T-cell (primary cell): Measurements from ENCODE around the gene CHST6. TPM values are rescaled to one million over a fixed set of nuclear protein-coding genes. Genes with fewer than 3 reads are reported as not detected.
"Not testable (repeated sequence)": the region's sequence is repeated elsewhere in the genome, so short reads cannot be mapped to it uniquely, and the experiment has no call there.

Source experiments
- ATAC-seq, 4 experiments: fragments of 200-7000 bp in 3 of 4; fragments of 150-1000 bp in 1 of 4; cut with Tn5 transposase; replicated peaks in 1 of 4; 1 replicate in 3 of 4; 2 replicates in 1 of 4; pipeline ENCODE4 v1.10.0; 2021; ENCODE audit warnings: moderate library complexity in 3 of 4, mild to moderate bottlenecking in 2 of 4, moderate number of reproducible peaks in 1 of 4
- CTCF ChIA-PET, 2 donors: fragments of 300-600 bp; sonication (Branson Sonifier 250); formaldehyde crosslinking; loops; one replicate each; lab custom pipeline; 2022; ENCODE audit warnings: antibody characterized with exemption in 2 of 2; lab: Charles Lee
- POLR2A ChIA-PET, 2 donors: fragments of 300-600 bp; sonication (Branson Sonifier 250); formaldehyde crosslinking; loops; one replicate each; lab custom pipeline; 2022; ENCODE audit warnings: antibody characterized with exemption in 2 of 2; lab: Charles Lee
- DNase-seq, 35 experiments: peaks; one replicate each; pipeline versions ENCODE4 v3.0.0 to v3.0.0-alpha.2; 2013 to 2023
- H3K27ac ChIP-seq: one replicate; pipeline ENCODE4 v1.5.1; 2013; ENCODE audit warnings: low read length
- H3K27me3 ChIP-seq, 2 experiments: replicated peaks in 1 of 2; 1 replicate in 1 of 2; 2 replicates in 1 of 2; pipeline versions ENCODE4 v1.6.1 to v1.7.0; 2013; ENCODE audit warnings: low read length in 1 of 2, mixed read lengths in 1 of 2; ENCODE audit not compliant: control insufficient read depth in 2 of 2, insufficient read depth in 2 of 2; ENCODE audit errors: extremely low read depth in 1 of 2
- H3K36me3 ChIP-seq, 2 donors: 1 replicate in 1 of 2; 2 replicates in 1 of 2; pipeline versions ENCODE4 v1.6.1 to v1.7.0; 2013; ENCODE audit warnings: low read length in 1 of 2; ENCODE audit not compliant: control insufficient read depth in 2 of 2, insufficient read depth in 1 of 2; ENCODE audit errors: extremely low read depth in 1 of 2
- H3K4me1 ChIP-seq, 2 experiments: 1 replicate in 1 of 2; 2 replicates in 1 of 2; pipeline versions ENCODE4 v1.6.1 to v1.7.0; 2013; ENCODE audit warnings: low read length in 2 of 2, mixed read lengths in 1 of 2; ENCODE audit not compliant: insufficient read depth in 2 of 2, control insufficient read depth in 1 of 2; ENCODE audit errors: extremely low read depth in 1 of 2
- H3K4me3 ChIP-seq, 2 donors: 1 replicate in 1 of 2; 2 replicates in 1 of 2; pipeline versions ENCODE4 v1.5.1 to v1.7.0; 2013; ENCODE audit warnings: mild to moderate bottlenecking in 2 of 2, low read length in 1 of 2, moderate library complexity in 1 of 2; ENCODE audit not compliant: control insufficient read depth in 1 of 2; ENCODE audit errors: extremely low read depth in 1 of 2
- H3K9me3 ChIP-seq: 2 replicates; pipeline ENCODE4 v1.7.0; 2013
- H3K27ac Mint-ChIP-seq, 2 donors: one replicate each; pipeline ENCODE4 v1.8.0; 2020 to 2021; ENCODE audit warnings: mild to moderate bottlenecking in 2 of 2, mixed read lengths in 2 of 2
- H3K27me3 Mint-ChIP-seq, 2 donors: one replicate each; pipeline ENCODE4 v1.8.0; 2021 to 2022; ENCODE audit warnings: mixed read lengths in 2 of 2
- H3K36me3 Mint-ChIP-seq: one replicate; pipeline ENCODE4 v1.8.0; 2021; ENCODE audit warnings: mixed read lengths
- H3K4me1 Mint-ChIP-seq, 3 donors: one replicate each; pipeline ENCODE4 v1.8.0; 2020 to 2022; ENCODE audit warnings: mixed read lengths in 3 of 3, mild to moderate bottlenecking in 1 of 3
- H3K4me3 Mint-ChIP-seq, 3 donors: one replicate each; pipeline ENCODE4 v1.8.0; 2020 to 2022; ENCODE audit warnings: mild to moderate bottlenecking in 3 of 3, mixed read lengths in 3 of 3, moderate library complexity in 3 of 3
- H3K9me3 Mint-ChIP-seq, 3 donors: one replicate each; pipeline ENCODE4 v1.8.0; 2020 to 2022; ENCODE audit warnings: mixed read lengths in 3 of 3
- WGBS: methylation state at CpG from one replicate; pipeline ENCODE4 v1.1.5; 2013; ENCODE audit warnings: missing lambda C conversion rate; ENCODE audit not compliant: insufficient coverage; 5-methylcytosine and 5-hydroxymethylcytosine counted together
- total RNA-seq, 35 experiments: library from RNA in 6 of 35; stranded (reverse) in 6 of 35; fragments of 120-200 nt in 1 of 35; gene quantifications; one replicate each; pipeline versions ENCODE4 v1.2.1 to v1.2.4 and lab custom pipeline; 2013 to 2026

The CHST6 gene
- total RNA-seq, 5 donors from 2014 or later (not counting 1 experiment from before 2014, with no cell fraction given): 0.15 to 0.16 TPM; not detected in 3

DNA sequence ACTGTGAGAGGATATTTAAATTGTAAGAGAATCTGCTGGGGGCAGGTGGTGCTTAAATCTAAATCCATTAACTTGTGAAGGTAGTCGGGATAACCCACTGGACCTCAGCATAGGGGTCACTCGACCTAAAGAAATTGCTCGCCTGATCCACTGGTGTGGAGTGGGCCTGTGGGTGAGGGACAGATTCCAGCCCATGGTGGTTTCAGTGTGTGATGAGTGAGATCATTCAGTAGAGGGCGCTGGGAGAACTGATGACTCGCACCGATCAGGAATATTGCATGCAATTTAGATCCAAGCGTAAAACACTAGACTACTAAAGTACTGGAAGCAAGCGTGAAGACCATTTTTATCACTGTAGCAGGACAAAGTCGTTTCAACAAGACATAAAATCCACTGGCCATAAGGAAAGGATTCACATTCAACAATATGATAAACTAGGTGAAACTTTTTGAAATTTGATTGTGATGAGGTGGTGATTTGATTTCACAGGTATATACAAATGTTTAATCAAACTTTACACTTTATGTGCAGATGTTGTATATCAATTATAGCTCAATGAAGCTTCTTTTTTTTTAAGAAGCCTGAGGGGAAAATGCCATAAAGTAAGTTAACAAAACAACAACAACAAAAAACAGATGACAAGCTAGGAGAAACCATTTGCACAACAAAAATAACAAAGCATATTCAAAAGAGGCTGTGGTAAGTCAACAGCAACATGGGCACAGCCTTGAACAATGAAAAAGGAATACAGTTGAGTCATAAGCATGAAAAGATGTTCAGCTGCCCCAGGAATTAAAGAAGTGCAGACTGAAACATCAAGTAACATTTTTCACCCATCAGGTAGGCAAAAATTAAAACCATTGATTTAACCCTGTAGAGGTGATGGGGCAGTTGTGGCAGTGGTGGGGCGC lies 23.3 kb downstream of the CHST6 start:
- no peak overlapping the region for H3K4me3 Mint-ChIP-seq
- no peak overlapping the region for H3K27ac Mint-ChIP-seq
- H3K4me1 Mint-ChIP-seq: peaks cover 0 to 6% (median 3%) of the 10 kb centered on the region in 3 donors
- Histone ChIP-seq H3K27me3 (peaks cover 0 to 3% of the 10 kb centered on the region in 2 experiments), H3K4me1 (peaks cover 0 to 3% of the 10 kb centered on the region in 2 experiments), H3K27ac (no peak overlapping the region), H3K36me3 (no peaks in the 10 kb centered on the region), H3K9me3 (no peaks in the 10 kb centered on the region), H3K4me3 (no peak overlapping the region)
- no peaks in the 10 kb centered on the region for H3K36me3 Mint-ChIP-seq
- H3K27me3 Mint-ChIP-seq: peaks cover 2 to 3% of the 10 kb centered on the region in 2 donors
- DNase-seq (peak in 17 of 35 experiments; percentile 5 to 69 (median 18)), ATAC-seq (peak; percentile 83 to 90 (median 88))
- CTCF ChIA-PET: interaction anchor here (0.5 to 2.6 kb wide), 11 partner anchors 10 to 294 kb away, joined by 3 to 27 read pairs (median 3); partner anchors contain the start of genes ADAT1 (in 1 of the 2) and GABARAPL2 (in 1 of the 2)
- POLR2A ChIA-PET: no interaction called here
- no peaks in the 10 kb centered on the region for H3K9me3 Mint-ChIP-seq
- 39% methylated on average over 3 of the region's 10 CpGs for WGBS

- no peaks in the 10 kb centered on the region for H3K9me3 Mint-ChIP-seq
- no CpG with 5 or more reads among the region's 2 CpGs for WGBS
- ChIA-PET CTCF (interaction anchor here (0.5 to 1.3 kb wide), 6 partner anchors 33 to 1763 kb away, joined by 3 to 9 read pairs (median 5); partner anchors contain the start of genes CFDP1 (in 1 of the 2) and TMEM231 (in 1 of the 2)), POLR2A (no interaction called here)
- H3K4me3 ChIP-seq: no peak overlapping the region
- H3K4me3 Mint-ChIP-seq: no peak overlapping the region
- peaks cover 22 to 30% (median 25%) of the 10 kb centered on the region in 3 donors for H3K4me1 Mint-ChIP-seq
- H3K27ac Mint-ChIP-seq: no peak overlapping the region
- no peak overlapping the region for H3K27ac ChIP-seq
- DNase-seq: no peak
- no peak for ATAC-seq
- H3K27me3 Mint-ChIP-seq: no peaks in the 10 kb centered on the region
- peaks cover 5 to 19% of the 10 kb centered on the region in 2 experiments for H3K4me1 ChIP-seq
- H3K9me3 ChIP-seq: no peaks in the 10 kb centered on the region
- no peaks in the 10 kb centered on the region for H3K36me3 ChIP-seq
- H3K27me3 ChIP-seq: peaks cover 0 to 3% of the 10 kb centered on the region in 2 experiments
- H3K36me3 Mint-ChIP-seq: no peaks in the 10 kb centered on the region
Observed at GRCh38 chr16:75466760-75467159, 28.5 kb downstream of the CHST6 start.

DNA sequence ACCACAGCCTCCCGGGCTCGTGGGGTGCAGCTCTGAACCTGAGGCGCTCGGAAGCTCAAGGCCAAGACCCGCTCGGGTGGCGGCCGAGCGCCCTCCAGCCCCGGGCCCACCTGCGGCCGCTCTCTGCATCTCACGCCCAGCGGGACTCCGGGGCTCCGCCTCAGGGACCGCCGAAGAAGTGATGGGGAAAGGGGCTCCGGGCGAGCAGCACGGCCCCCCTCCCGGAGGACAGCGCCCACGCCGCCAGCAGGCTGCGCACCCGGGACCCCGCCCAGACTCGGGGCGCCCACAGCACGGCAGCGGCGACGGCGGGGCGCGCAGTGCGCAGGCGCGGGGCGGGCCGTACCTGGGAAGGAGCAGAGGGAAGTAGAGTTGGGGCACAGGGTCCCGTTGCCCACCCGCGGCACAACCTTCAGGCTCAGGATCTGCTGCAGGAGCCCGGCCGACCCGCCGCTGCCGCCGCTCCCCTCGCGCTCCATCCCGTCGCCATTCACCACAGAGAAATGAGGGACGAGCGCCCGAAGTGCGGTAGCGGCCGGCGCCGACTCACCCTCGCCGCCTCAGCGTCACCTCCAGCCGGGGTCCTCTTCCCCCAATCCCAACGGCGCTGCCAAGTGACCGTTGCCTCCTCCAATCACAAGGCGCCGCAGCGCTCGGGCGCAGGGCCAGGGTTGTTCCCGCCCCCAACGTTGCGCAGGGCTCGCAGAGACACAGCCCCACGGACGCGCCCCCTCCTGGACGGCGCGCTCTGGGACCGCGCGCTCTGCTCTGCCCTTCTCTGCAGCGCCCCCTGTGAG lies 30.9 kb downstream of the CHST6 start, which contains the start of gene TMEM170A:
TSS of gene TMEM170A (minus strand) at position 568 of the 797 bp plus-strand sequence. CDS start at position 479, 89 bp downstream.
- H3K4me3 Mint-ChIP-seq: peak within 1 kb of the TSS; percentile 82 to 93 (median 85)
- Histone ChIP-seq H3K27ac (peak within 1 kb of the TSS; percentile 98), H3K4me1 (peaks cover 9 to 32% of the 10 kb centered on the region in 2 experiments), H3K9me3 (no peaks in the 10 kb centered on the region), H3K27me3 (peaks cover 0 to 3% of the 10 kb centered on the region in 2 experiments), H3K36me3 (no peaks in the 10 kb centered on the region), H3K4me3 (peak within 1 kb of the TSS; percentile 91 to 97)
- peak; percentile 89 to 92 (median 92) for ATAC-seq
- peaks cover 8% of the 10 kb centered on the region for H3K36me3 Mint-ChIP-seq
- POLR2A ChIA-PET: interaction anchor here (0.8 to 1.3 kb wide), 5 partner anchors 30 to 265 kb away, joined by 3 to 5 read pairs (median 3); partner anchors contain the start of genes CFDP1 (in 1 of the 2), KARS1 (in 1 of the 2) and TERF2IP (in 1 of the 2)
- no peaks in the 10 kb centered on the region for H3K9me3 Mint-ChIP-seq
- WGBS: under 1% methylated on average over 88 of the region's 89 CpGs
- no peaks in the 10 kb centered on the region for H3K27me3 Mint-ChIP-seq
- peak; percentile 93 to 100 (median 97) for DNase-seq
- CTCF ChIA-PET: interaction anchor here (0.5 to 2.8 kb wide), 22 partner anchors 9 to 266 kb away, joined by 3 to 30 read pairs (median 4); partner anchors contain the start of genes ADAT1 (in 1 of the 2), CFDP1 (in 1 of the 2) and TMEM231 (in 1 of the 2)
- peak within 1 kb of the TSS; percentile 91 to 95 for H3K27ac Mint-ChIP-seq
- peaks cover 44 to 50% (median 46%) of the 10 kb centered on the region in 3 donors for H3K4me1 Mint-ChIP-seq

DNA sequence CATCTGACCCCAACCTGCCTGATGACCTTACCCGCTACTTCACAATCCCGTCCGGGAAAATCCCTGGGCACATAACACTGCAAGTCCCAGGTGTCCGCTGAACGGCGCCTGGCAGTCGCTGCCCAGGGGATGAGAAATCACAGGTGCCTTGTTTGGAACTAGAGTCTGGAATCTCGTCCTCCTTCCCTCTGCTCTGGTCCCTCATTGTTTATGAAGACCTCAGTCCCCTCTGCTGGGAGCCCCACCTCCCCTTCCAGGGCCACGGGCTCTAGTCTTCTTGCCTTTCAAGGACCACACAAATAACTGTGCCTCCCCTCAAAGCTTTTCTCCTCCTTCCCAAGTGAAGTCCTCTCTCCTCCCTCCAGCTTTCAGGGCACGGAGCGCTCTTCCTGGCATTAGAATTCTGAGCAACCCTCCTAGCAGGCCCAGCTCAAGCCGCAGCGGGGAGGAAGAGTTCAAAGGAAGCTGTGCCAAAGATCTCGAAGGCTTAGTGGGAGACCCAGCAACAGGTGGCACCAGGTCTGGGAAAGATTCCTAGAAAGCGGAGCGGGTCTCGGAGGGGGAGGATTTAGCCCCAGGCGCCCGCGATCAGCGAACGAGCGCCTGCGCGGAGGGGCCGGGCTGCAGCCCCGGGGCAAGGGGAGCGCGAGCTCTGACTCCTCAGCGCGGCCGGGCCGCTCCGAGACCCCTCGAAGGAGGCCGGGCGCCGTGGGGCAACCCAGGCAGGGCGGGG lies 31.7 kb downstream of the CHST6 start:
- peaks cover 9 to 34% of the 10 kb centered on the region in 2 experiments for H3K4me1 ChIP-seq
- H3K36me3 Mint-ChIP-seq, H3K9me3 ChIP-seq, H3K27me3 Mint-ChIP-seq, H3K27me3 ChIP-seq, H3K36me3 ChIP-seq, H3K9me3 Mint-ChIP-seq: not testable (repeated sequence)
- Mint-ChIP-seq H3K4me3 (peak overlapping the region; percentile 82 to 93 (median 82)), H3K4me1 (peaks cover 50 to 58% (median 53%) of the 10 kb centered on the region in 3 donors), H3K27ac (peak overlapping the region; percentile 82 to 90)
- DNase-seq (peak in 10 of 35 experiments; percentile 1 to 27 (median 15)), ATAC-seq (peak in 3 of 4 experiments; percentile 0 to 6 (median 1))
- 0% methylated on average over 27 of the region's 39 CpGs for WGBS
- POLR2A ChIA-PET: interaction anchor here (0.8 to 0.9 kb wide), 2 partner anchors 29 to 30 kb away, joined by 3 read pairs; no protein-coding TSS in a partner anchor
- peak overlapping the region; percentile 98 for H3K27ac ChIP-seq
- peak overlapping the region; percentile 91 to 97 for H3K4me3 ChIP-seq
- CTCF ChIA-PET: interaction anchor here in 1 of 2 donors (0.5 to 2.8 kb wide), 9 partner anchors 8 to 265 kb away, joined by 3 to 30 read pairs (median 3); partner anchors contain the start of genes CFDP1 and TMEM231

DNA sequence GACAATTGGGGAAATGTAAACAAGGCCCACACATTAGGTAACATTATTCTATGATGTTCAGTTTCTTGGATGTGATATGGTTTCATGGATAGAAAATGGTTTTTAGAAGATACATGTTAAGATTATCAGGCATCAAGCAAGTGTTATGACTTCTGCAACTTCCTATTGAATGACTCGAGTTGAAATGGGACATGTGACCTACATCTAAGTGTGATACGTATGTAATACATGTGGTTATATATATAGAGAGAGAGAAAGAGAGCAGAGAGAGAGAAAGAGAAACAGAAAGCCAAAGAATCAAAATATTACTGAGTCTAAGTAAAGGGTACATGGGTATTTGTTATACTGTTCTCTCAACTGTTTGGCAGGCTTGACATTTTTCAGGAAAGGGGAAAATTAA lies 32.4 kb downstream of the CHST6 start:
- peak overlapping the region; percentile 71 to 82 for H3K27ac Mint-ChIP-seq
- peak overlapping the region; percentile 82 to 93 (median 82) for H3K4me3 Mint-ChIP-seq
- Histone ChIP-seq H3K27ac (no peak overlapping the region), H3K4me3 (peak overlapping the region in 1 of 2 donors; percentile 97), H3K4me1 (peaks cover 9 to 34% of the 10 kb centered on the region in 2 experiments), H3K36me3 (no peaks in the 10 kb centered on the region), H3K27me3 (peaks cover 0 to 2% of the 10 kb centered on the region in 2 experiments), H3K9me3 (no peaks in the 10 kb centered on the region)
- H3K27me3 Mint-ChIP-seq: no peaks in the 10 kb centered on the region
- DNase-seq (peak in 1 of 35 experiments; percentile 67), ATAC-seq (peak in 1 of 4 experiments; percentile 16)
- peaks cover 57 to 64% (median 61%) of the 10 kb centered on the region in 3 donors for H3K4me1 Mint-ChIP-seq
- WGBS: 0% methylated on average over 2 of the region's 2 CpGs
- H3K36me3 Mint-ChIP-seq: peaks cover 8% of the 10 kb centered on the region
- CTCF ChIA-PET: interaction anchor here in 1 of 2 donors (1.0 kb wide), 1 partner anchor 29 kb away, joined by 3 read pairs; no protein-coding TSS in a partner anchor
- H3K9me3 Mint-ChIP-seq: no peaks in the 10 kb centered on the region
- POLR2A ChIA-PET: no interaction called here
